GM12864 (cell line): ENCODE data around the gene ZNF285.
A peak's percentile ranks its signal among the peaks of the same experiment; 100 is the strongest.
"Not testable (repeated sequence)": the region's sequence is repeated elsewhere in the genome, so short reads cannot be mapped to it uniquely, and the experiment has no call there.

Source experiments
- DNase-seq: peaks from one replicate; pipeline ENCODE4 v3.0.0-alpha.2; 2011; ENCODE audit warnings: low read depth
- H3K4me3 ChIP-seq: 2 replicates; pipeline ENCODE4 v1.5.1; 2011; ENCODE audit warnings: mild to moderate bottlenecking, low read depth, low read length, control low read depth
- CTCF ChIP-seq: IDR thresholded peaks from 2 replicates; pipeline ENCODE4 v1.5.1; 2011; ENCODE audit warnings: low read depth, mild to moderate bottlenecking, moderate library complexity, low read length, control low read depth, inconsistent platforms; ENCODE audit errors: missing control alignments

The ZNF285 gene

GRCh38 chr19:44401139-44402115, at the start of gene ZNF285:
TSS of gene ZNF285 (minus strand) at chr19:44401608. CDS start at chr19:44397213, 4,395 bp downstream.
- no peak for DNase-seq
- no peak within 1 kb of the TSS for H3K4me3 ChIP-seq
- TF ChIP-seq CTCF, result no peak

- peak; percentile 49 for DNase-seq
- TF ChIP-seq CTCF, result no peak
- H3K4me3 ChIP-seq, result peak within 1 kb of the TSS; percentile 39
Observed at GRCh38 chr19:44447916-44448674, 46.7 kb upstream of the ZNF285 start, which contains the start of gene ZNF229. TSS of gene ZNF229 (minus strand) at chr19:44448472. CDS start at chr19:44442847, 5,625 bp downstream.

GRCh38 chr19:44438441-44438840, 37.0 kb upstream of the ZNF285 start:
- no peak for TF ChIP-seq CTCF
- H3K4me3 ChIP-seq, result no peak overlapping the region
- no peak for DNase-seq

GRCh38 chr19:44435441-44435840, 34.0 kb upstream of the ZNF285 start:
- no peak for TF ChIP-seq CTCF
- no peak overlapping the region for H3K4me3 ChIP-seq
- DNase-seq, result no peak

GRCh38 chr19:44430956-44431355, 29.5 kb upstream of the ZNF285 start:
- no peak overlapping the region for H3K4me3 ChIP-seq
- DNase-seq, result no peak
- TF ChIP-seq CTCF, result no peak

- not testable (repeated sequence) for H3K4me3 ChIP-seq, DNase-seq
Observed at GRCh38 chr19:44415553-44415952, 14.1 kb upstream of the ZNF285 start.

- DNase-seq, result not testable (repeated sequence)
Observed at GRCh38 chr19:44389268-44389667, 12.1 kb downstream of the ZNF285 start.

More at GRCh38 chr19:44389268-44389667, 12.1 kb downstream of the ZNF285 start:
- not testable (repeated sequence) for H3K4me3 ChIP-seq
